ENCODE data around the gene PREX1.

DNA sequence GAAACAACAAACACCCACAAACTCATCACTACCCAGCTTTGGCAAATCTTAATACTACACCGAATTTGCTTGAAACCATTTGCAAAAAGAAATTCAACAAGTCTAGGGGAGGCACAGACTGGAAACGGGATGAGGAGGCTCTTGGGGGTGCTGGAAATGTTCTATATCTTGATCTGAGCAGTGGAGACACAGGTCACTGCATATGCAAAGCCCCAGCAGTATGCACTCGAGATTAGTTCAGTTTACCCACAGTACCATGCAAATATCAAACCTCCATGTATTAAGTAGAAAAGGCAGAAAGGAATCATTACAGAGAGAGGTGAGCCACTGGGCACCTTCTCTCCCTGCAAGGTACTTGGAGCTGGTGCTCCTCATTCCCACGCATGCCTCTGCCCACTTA is 75.9 kb downstream of the PREX1 start:
- TF ChIP-seq CTCF (IDR thresholded peaks at IDR 0.05), result no peak
- no peak for TF ChIP-seq POLR2A (IDR thresholded peaks at IDR 0.05)
